GM18909 (cell line): Measurements from ENCODE around the gene AQP3.
"Not testable (repeated sequence)": the region's sequence is repeated elsewhere in the genome, so short reads cannot be mapped to it uniquely, and the experiment has no call there.

Source experiments
- ATAC-seq: cut with Tn5 transposase; IDR thresholded peaks from one replicate; pipeline ENCODE4 v1.9.1; 2021; ENCODE audit warnings: mild to moderate bottlenecking; ENCODE audit not compliant: unreplicated experiment, poor library complexity

AQP3 gene

GRCh38 chr9:33443464-33444154, 3.8 kb downstream of the AQP3 start:
- no peak for ATAC-seq

GRCh38 chr9:33443047-33443446, 4.3 kb downstream of the AQP3 start:
- no peak for ATAC-seq

GRCh38 chr9:33442125-33442524, 5.3 kb downstream of the AQP3 start:
- ATAC-seq, result no peak

GRCh38 chr9:33440609-33441008, 6.8 kb downstream of the AQP3 start:
- ATAC-seq, result no peak

- ATAC-seq, result no peak
These were observed 7.2 kb downstream of the AQP3 start for GRCh38 chr9:33440204-33440603.

- ATAC-seq, result no peak
These were observed 7.7 kb downstream of the AQP3 start for GRCh38 chr9:33439731-33440130.

- ATAC-seq, result no peak
These were observed 8.3 kb downstream of the AQP3 start for GRCh38 chr9:33438926-33439680.

- no peak for ATAC-seq
These were observed 9.5 kb downstream of the AQP3 start for GRCh38 chr9:33437898-33438297.

- no peak for ATAC-seq
These were observed 10.2 kb downstream of the AQP3 start for GRCh38 chr9:33437205-33437604.

- ATAC-seq, result no peak
These were observed 10.9 kb downstream of the AQP3 start for GRCh38 chr9:33436445-33436844.

- no peak for ATAC-seq
These were observed 11.5 kb downstream of the AQP3 start for GRCh38 chr9:33435821-33436277.

- ATAC-seq, result no peak
These were observed 12.9 kb downstream of the AQP3 start for GRCh38 chr9:33434317-33435105.

- ATAC-seq, result no peak
These were observed 13.5 kb downstream of the AQP3 start for GRCh38 chr9:33433871-33434270.

- no peak for ATAC-seq
These were observed 16.0 kb downstream of the AQP3 start for GRCh38 chr9:33431420-33431819.

GRCh38 chr9:33430942-33431341, 16.5 kb downstream of the AQP3 start:
- no peak for ATAC-seq

- no peak for ATAC-seq
These were observed 18.0 kb downstream of the AQP3 start for GRCh38 chr9:33429256-33429985.

GRCh38 chr9:33426843-33427293, 20.5 kb downstream of the AQP3 start:
- no peak for ATAC-seq

- ATAC-seq, result no peak
These were observed 22.3 kb downstream of the AQP3 start for GRCh38 chr9:33425128-33425533.

- not testable (repeated sequence) for ATAC-seq
These were observed 22.9 kb downstream of the AQP3 start for GRCh38 chr9:33424492-33424891.

- not testable (repeated sequence) for ATAC-seq
These were observed 23.4 kb downstream of the AQP3 start for GRCh38 chr9:33424043-33424442.
